SK-N-SH (cell line): ENCODE measurements around the gene CIB4. TPM values are rescaled to one million over a fixed set of nuclear protein-coding genes. Genes with fewer than 3 reads are reported as not detected.

ENCODE experiments used
- CTCF ChIA-PET: fragments of 300-600, 350-600 bp; formaldehyde crosslinking; extraction: SDS; loops from one replicate; lab custom pipeline; 2021; lab: Yijun Ruan, JAX
- POLR2A ChIA-PET: fragments of 350-600 bp; sonication (Branson Sonifier 250); formaldehyde crosslinking; extraction: SDS; loops from one replicate; lab custom pipeline; 2020; ENCODE audit warnings: antibody characterized with exemption, inconsistent platforms; lab: Yijun Ruan, JAX
- DNase-seq: peaks from one replicate; pipeline ENCODE4 v3.0.0; 2012
- H2AFZ ChIP-seq: fragments of 200-600 bp; sonication (generic); 2 replicates; pipeline ENCODE4 v1.8.1; 2016; ENCODE audit warnings: antibody characterized with exemption, mild to moderate bottlenecking, low read depth
- H3F3A ChIP-seq: fragments of 200-600 bp; sonication (generic); replicated peaks from 2 replicates; pipeline ENCODE3; 2016; ENCODE audit warnings: antibody characterized with exemption, mild to moderate bottlenecking; ENCODE audit not compliant: insufficient read depth
- H3K27ac ChIP-seq, 2 experiments: fragments of 200-500 bp in 1 of 2; fragments of 200-600 bp in 1 of 2; sonication (Bioruptor generic) in 1 of 2; sonication (generic), shearing (Covaris generic) in 1 of 2; 2 replicates each; pipeline versions ENCODE4 v1.5.1 to v1.6.1; 2014 to 2016; ENCODE audit warnings: low read depth in 2 of 2, inconsistent platforms in 1 of 2, low read length in 1 of 2, mild to moderate bottlenecking in 1 of 2, mixed read lengths in 1 of 2
- H3K27me3 ChIP-seq: fragments of 200-600 bp; sonication (generic), shearing (Covaris generic); 2 replicates; pipeline ENCODE4 v1.6.1; 2016; ENCODE audit warnings: mixed run types; ENCODE audit not compliant: insufficient read depth
- H3K36me3 ChIP-seq, 2 experiments: fragments of 200-500 bp in 1 of 2; fragments of 200-600 bp in 1 of 2; sonication (Bioruptor generic) in 1 of 2; sonication (generic) in 1 of 2; replicated peaks in 1 of 2; 2 replicates each; pipeline versions ENCODE3 to v1.5.1; 2014 to 2016; ENCODE audit warnings: low read length in 1 of 2, mild to moderate bottlenecking in 1 of 2; ENCODE audit not compliant: insufficient read depth in 2 of 2, control insufficient read depth in 1 of 2
- H3K4me1 ChIP-seq, 2 experiments: fragments of 200-500 bp in 1 of 2; fragments of 200-600 bp in 1 of 2; sonication (Bioruptor generic) in 1 of 2; sonication (generic), shearing (Covaris generic) in 1 of 2; 2 replicates each; pipeline versions ENCODE4 v1.5.1 to v1.6.1; 2014 to 2016; ENCODE audit warnings: low read depth in 1 of 2, low read length in 1 of 2, mixed run types in 1 of 2; ENCODE audit not compliant: insufficient read depth in 2 of 2, control insufficient read depth in 1 of 2
- H3K4me2 ChIP-seq: fragments of 200-600 bp; sonication (generic), shearing (Covaris generic); 2 replicates; pipeline ENCODE4 v1.6.1; 2017; ENCODE audit warnings: mixed run types
- H3K4me3 ChIP-seq, 2 experiments: fragments of 200-500 bp in 1 of 2; fragments of 200-600 bp in 1 of 2; sonication (Bioruptor generic) in 1 of 2; sonication (generic), shearing (Covaris generic) in 1 of 2; 2 replicates each; pipeline versions ENCODE4 v1.5.1 to v1.8.1; 2014 to 2016; ENCODE audit warnings: low read depth in 2 of 2, inconsistent platforms in 1 of 2, low read length in 1 of 2, mild to moderate bottlenecking in 1 of 2, mixed read lengths in 1 of 2, moderate library complexity in 1 of 2
- H3K79me2 ChIP-seq: fragments of 200-600 bp; sonication (generic); 2 replicates; pipeline ENCODE4 v1.8.1; 2017; ENCODE audit warnings: mild to moderate bottlenecking; ENCODE audit not compliant: insufficient read depth
- H3K9ac ChIP-seq: fragments of 200-600 bp; sonication (generic); 2 replicates; pipeline ENCODE4 v1.6.1; 2017; ENCODE audit warnings: mixed run types
- H3K9me2 ChIP-seq: fragments of 200-600 bp; sonication (generic); 2 replicates; pipeline ENCODE4 v1.6.1; 2017; ENCODE audit warnings: mixed run types
- H3K9me3 ChIP-seq: fragments of 200-600 bp; sonication (generic); 2 replicates; pipeline ENCODE4 v1.6.1; 2017; ENCODE audit warnings: mixed run types, mild to moderate bottlenecking, moderate library complexity
- H4K20me1 ChIP-seq: fragments of 200-600 bp; sonication (generic); 2 replicates; pipeline ENCODE4 v1.6.1; 2017; ENCODE audit warnings: mild to moderate bottlenecking, mixed run types; ENCODE audit not compliant: insufficient read depth
- ELF1 ChIP-seq: IDR thresholded peaks from 2 replicates; pipeline ENCODE4 v1.4.0; 2012
- EP300 ChIP-seq, 2 experiments: IDR thresholded peaks; 2 replicates each; pipeline versions ENCODE4 v1.4.0 to v1.6.1; 2012; ENCODE audit warnings: borderline replicate concordance in 1 of 2, low read depth in 1 of 2, low read length in 1 of 2
- FOXJ3 ChIP-seq: sonication (generic); formaldehyde crosslinking; IDR thresholded peaks from 2 replicates; pipeline ENCODE4 v1.5.1; 2020; ENCODE audit warnings: mild to moderate bottlenecking, missing genetic modification reagents
- GABPA ChIP-seq: IDR thresholded peaks from 2 replicates; pipeline ENCODE4 v1.4.0; 2012; ENCODE audit warnings: low read depth, mild to moderate bottlenecking
- MEF2A ChIP-seq: IDR thresholded peaks from 2 replicates; pipeline ENCODE4 v1.4.0; 2012; ENCODE audit warnings: low read depth, borderline replicate concordance
- NRF1 ChIP-seq: IDR thresholded peaks from 2 replicates; pipeline ENCODE4 v1.6.1; 2012; ENCODE audit warnings: low read depth, mild to moderate bottlenecking, low read length
- RAD21 ChIP-seq: IDR thresholded peaks from 2 replicates; pipeline ENCODE4 v1.6.1; 2012; ENCODE audit warnings: mild to moderate bottlenecking, low read length
- SIN3A ChIP-seq: IDR thresholded peaks from 2 replicates; pipeline ENCODE4 v1.6.1; 2012; ENCODE audit warnings: low read depth, mild to moderate bottlenecking, low read length, moderate library complexity, borderline replicate concordance
- TCF12 ChIP-seq: IDR thresholded peaks from 2 replicates; pipeline ENCODE4 v1.4.0; 2012
- WGBS: methylation state at CpG from one replicate; pipeline ENCODE4 v1.1.6; 2017; ENCODE audit warnings: low lambda C conversion rate; 5-methylcytosine and 5-hydroxymethylcytosine counted together
- polyA plus RNA-seq, 3 experiments: library from polyadenylated mRNA; depleted of rRNA; stranded (reverse); fragments of >200 nt; gene quantifications; 2 replicates each; pipeline ENCODE4 v1.2.3, GENCODE V29; 2012
- TF ChIP-seq, protein P1 (sequence below): IDR thresholded peaks from 2 replicates; pipeline ENCODE4 v1.6.1; 2012; ENCODE audit warnings: mild to moderate bottlenecking, low read depth, low read length, moderate library complexity
- TF ChIP-seq, protein P2 (sequence below): fragments of 200-600 bp; sonication (generic); IDR thresholded peaks from 2 replicates; pipeline ENCODE4 v1.6.1; 2017; ENCODE audit warnings: antibody characterized with exemption, mild to moderate bottlenecking, moderate library complexity

Gene CIB4
- polyA plus RNA-seq, 1 of the 3 experiments (the other 2 are of a cell fraction) = not detected

DNA sequence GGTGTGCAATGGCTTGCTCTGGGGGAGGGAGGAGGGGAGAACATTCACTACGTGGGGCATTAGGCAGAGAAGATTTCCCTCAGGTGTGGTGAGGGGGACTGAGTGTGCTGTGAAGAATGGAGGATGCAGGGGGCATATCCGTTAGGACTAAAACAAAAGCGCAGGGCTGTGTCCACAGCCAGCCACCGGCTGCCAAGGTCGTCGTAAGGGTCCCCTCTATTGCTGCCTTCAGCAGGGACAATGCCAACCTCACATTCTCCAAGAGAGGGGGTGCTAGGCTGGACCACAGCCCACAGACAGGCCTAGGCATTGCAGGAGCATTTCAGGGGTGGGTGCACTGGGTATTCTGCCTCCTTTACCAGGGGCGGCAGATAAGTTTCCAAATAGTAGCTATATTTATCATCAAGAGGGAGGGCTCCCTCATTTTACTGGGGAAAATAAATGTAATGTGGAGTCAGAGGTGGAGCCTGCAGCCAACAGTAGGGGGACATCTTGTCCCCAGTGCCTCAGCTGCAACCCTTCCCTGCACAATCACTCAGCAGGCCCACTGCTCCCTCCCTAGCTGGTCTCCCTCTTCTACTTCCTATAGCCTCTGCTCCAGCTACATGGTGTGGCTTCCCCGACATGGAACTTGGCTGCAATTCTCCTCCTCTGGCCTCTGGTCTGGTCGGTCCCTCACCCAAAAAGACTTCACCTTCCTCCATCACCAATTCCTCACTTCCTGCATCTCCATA, 88.4 kb downstream of the CIB4 start:
- ChIA-PET POLR2A (no interaction called here), CTCF (interaction anchor here (1.0 to 3.6 kb wide), 4 partner anchors 9 to 37 kb away, joined by 3 to 17 read pairs (median 4); a partner anchor contains a TSS)
- Histone ChIP-seq H3K9me3 (no peaks in the 10 kb centered on the region), H2AFZ (no peak overlapping the region), H3K4me3 (no peak overlapping the region), H3K9me2 (no peaks in the 10 kb centered on the region), H3K27ac (no peak overlapping the region), H3K4me1 (no peaks in the 10 kb centered on the region; a peak in 1 of 4 replicates)
- TF ChIP-seq, protein P1, sequence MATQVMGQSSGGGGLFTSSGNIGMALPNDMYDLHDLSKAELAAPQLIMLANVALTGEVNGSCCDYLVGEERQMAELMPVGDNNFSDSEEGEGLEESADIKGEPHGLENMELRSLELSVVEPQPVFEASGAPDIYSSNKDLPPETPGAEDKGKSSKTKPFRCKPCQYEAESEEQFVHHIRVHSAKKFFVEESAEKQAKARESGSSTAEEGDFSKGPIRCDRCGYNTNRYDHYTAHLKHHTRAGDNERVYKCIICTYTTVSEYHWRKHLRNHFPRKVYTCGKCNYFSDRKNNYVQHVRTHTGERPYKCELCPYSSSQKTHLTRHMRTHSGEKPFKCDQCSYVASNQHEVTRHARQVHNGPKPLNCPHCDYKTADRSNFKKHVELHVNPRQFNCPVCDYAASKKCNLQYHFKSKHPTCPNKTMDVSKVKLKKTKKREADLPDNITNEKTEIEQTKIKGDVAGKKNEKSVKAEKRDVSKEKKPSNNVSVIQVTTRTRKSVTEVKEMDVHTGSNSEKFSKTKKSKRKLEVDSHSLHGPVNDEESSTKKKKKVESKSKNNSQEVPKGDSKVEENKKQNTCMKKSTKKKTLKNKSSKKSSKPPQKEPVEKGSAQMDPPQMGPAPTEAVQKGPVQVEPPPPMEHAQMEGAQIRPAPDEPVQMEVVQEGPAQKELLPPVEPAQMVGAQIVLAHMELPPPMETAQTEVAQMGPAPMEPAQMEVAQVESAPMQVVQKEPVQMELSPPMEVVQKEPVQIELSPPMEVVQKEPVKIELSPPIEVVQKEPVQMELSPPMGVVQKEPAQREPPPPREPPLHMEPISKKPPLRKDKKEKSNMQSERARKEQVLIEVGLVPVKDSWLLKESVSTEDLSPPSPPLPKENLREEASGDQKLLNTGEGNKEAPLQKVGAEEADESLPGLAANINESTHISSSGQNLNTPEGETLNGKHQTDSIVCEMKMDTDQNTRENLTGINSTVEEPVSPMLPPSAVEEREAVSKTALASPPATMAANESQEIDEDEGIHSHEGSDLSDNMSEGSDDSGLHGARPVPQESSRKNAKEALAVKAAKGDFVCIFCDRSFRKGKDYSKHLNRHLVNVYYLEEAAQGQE = no peak
- TF ChIP-seq EP300 (IDR thresholded peaks at IDR 0.05; ENCODE audit: borderline replicate concordance in 1 of 2, low read depth in 1 of 2, low read length in 1 of 2) (no peak), NRF1 (no peak), ELF1 (no peak)
- TF ChIP-seq, protein P2, sequence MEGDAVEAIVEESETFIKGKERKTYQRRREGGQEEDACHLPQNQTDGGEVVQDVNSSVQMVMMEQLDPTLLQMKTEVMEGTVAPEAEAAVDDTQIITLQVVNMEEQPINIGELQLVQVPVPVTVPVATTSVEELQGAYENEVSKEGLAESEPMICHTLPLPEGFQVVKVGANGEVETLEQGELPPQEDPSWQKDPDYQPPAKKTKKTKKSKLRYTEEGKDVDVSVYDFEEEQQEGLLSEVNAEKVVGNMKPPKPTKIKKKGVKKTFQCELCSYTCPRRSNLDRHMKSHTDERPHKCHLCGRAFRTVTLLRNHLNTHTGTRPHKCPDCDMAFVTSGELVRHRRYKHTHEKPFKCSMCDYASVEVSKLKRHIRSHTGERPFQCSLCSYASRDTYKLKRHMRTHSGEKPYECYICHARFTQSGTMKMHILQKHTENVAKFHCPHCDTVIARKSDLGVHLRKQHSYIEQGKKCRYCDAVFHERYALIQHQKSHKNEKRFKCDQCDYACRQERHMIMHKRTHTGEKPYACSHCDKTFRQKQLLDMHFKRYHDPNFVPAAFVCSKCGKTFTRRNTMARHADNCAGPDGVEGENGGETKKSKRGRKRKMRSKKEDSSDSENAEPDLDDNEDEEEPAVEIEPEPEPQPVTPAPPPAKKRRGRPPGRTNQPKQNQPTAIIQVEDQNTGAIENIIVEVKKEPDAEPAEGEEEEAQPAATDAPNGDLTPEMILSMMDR = no peak
- TF ChIP-seq, all 33 proteins: peak for 0
- Histone ChIP-seq H3K27me3 (peaks cover 43% of the 10 kb centered on the region), H3K4me2 (no peak overlapping the region), H4K20me1 (no peaks in the 10 kb centered on the region), H3K9ac (no peak overlapping the region), H3K36me3 (no peaks in the 10 kb centered on the region), H3F3A (no peaks in the 10 kb centered on the region), H3K79me2 (no peaks in the 10 kb centered on the region)
- WGBS = 64% methylated on average over 9 of the region's 9 CpGs
- DNase-seq = no peak

DNA sequence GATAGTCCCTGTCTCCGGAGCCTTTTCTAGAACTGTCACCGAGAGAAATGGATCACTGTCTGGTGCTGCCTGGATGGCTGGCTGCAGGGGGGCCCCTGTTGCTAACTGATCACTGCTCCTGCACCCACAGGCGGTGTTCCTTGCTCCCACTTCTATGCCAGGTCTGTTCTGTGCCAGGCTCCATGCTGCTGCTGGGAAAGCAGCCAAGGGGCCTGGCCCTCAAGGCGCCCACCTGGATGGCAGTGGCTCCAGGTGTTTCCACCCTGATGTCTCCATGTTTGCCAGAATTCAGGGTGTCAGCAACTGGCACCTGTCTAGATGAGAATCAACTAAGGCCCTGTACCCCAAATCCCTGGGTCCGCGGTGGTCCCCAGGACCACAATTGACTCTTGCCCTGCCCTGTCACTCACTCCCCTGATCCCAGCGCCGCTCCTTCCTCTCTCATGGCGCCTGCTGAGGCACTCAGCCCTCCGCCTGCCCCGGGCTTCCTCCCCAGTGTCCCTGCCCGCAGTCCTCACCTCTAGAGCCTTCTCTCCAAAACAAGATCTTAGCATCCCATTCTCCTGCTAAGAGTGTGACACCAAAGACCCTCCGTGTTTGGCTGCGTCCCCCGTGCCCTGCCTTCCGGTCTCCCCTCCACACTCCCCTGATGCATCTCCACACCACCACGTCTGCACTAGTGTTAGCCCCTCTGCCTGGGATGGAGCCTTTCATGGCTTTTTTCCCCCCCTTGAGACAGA, 90.7 kb downstream of the CIB4 start:
- H3K4me1 ChIP-seq = no peaks in the 10 kb centered on the region; a peak in 1 of 4 replicates
- H4K20me1 ChIP-seq = no peaks in the 10 kb centered on the region
- no peak for DNase-seq
- no peak for TF ChIP-seq EP300 (IDR thresholded peaks at IDR 0.05; ENCODE audit: borderline replicate concordance in 1 of 2, low read depth in 1 of 2, low read length in 1 of 2)
- no peak for TF ChIP-seq TCF12
- TF ChIP-seq RAD21 = no peak
- no peak for TF ChIP-seq SIN3A
- no peak for TF ChIP-seq FOXJ3 (CRISPR knock-in tag)
- TF ChIP-seq GABPA = no peak
- no peak for TF ChIP-seq MEF2A
- TF ChIP-seq, protein P2 = no peak
- TF ChIP-seq, all 33 proteins: peak for 0
- no peak overlapping the region for H3K9ac ChIP-seq
- WGBS = 83% methylated on average over 15 of the region's 17 CpGs
- peaks cover 22% of the 10 kb centered on the region for H3K27me3 ChIP-seq
- POLR2A ChIA-PET = no interaction called here
- H3K4me3 ChIP-seq = no peak overlapping the region
- no peak overlapping the region for H3K4me2 ChIP-seq
- H2AFZ ChIP-seq = no peak overlapping the region
- no peaks in the 10 kb centered on the region for H3K79me2 ChIP-seq
- no peaks in the 10 kb centered on the region for H3K9me3 ChIP-seq
- no peak overlapping the region for H3K27ac ChIP-seq
- H3K36me3 ChIP-seq = no peaks in the 10 kb centered on the region
- CTCF ChIA-PET = interaction anchor here (1.4 to 1.7 kb wide), 2 partner anchors 10 to 12 kb away, joined by 3 to 4 read pairs; a partner anchor contains a TSS
- no peaks in the 10 kb centered on the region for H3F3A ChIP-seq
- H3K9me2 ChIP-seq = no peaks in the 10 kb centered on the region
